ENCODE results near the gene TMEM135. TPM values are rescaled to one million over a fixed set of nuclear protein-coding genes. Genes with fewer than 3 reads are reported as not detected.

Gene TMEM135
- total and polyA plus RNA-seq, 2 donors from 2014 or later = 12.0 to 24.6 TPM

GRCh38 chr11:87306262-87306851 is 268.6 kb downstream of the TMEM135 start:
- H3K9me3 ChIP-seq (ENCODE audit: control insufficient read depth in 2 of 3, insufficient read depth in 1 of 3, low read length in 3 of 3) = no peaks in the 10 kb centered on the region
- DNase-seq = no peak
- no peak for TF ChIP-seq CTCF (IDR thresholded peaks at IDR 0.05; ENCODE audit: borderline replicate concordance, extremely low read depth, insufficient read depth)
- H3K4me3 ChIP-seq (ENCODE audit: low read length in 3 of 3) = no peak overlapping the region
- H3K4me1 ChIP-seq (ENCODE audit: control insufficient read depth in 2 of 3, insufficient read depth in 2 of 3, low read depth in 1 of 3, low read length in 3 of 3) = peaks cover 0 to 7% (median 4%) of the 10 kb centered on the region in 3 donors
- H3K27ac ChIP-seq (ENCODE audit: low read depth in 2 of 2, low read length in 2 of 2) = no peak overlapping the region
- no peaks in the 10 kb centered on the region for H3K36me3 ChIP-seq (ENCODE audit: control insufficient read depth in 2 of 3, insufficient read depth in 3 of 3, low read length in 3 of 3)
- H3K9ac ChIP-seq (ENCODE audit: low read length in 3 of 3) = no peak overlapping the region
- H3K27me3 ChIP-seq (ENCODE audit: control insufficient read depth, insufficient read depth, low read length) = no peaks in the 10 kb centered on the region
- peak; percentile 30 for FAIRE-seq
- intact Hi-C loops (cut with DNase I) = no loop called here

- no peak overlapping the region for H3K27ac ChIP-seq (ENCODE audit: low read depth in 2 of 2, low read length in 2 of 2)
- H3K9ac ChIP-seq (ENCODE audit: low read length in 3 of 3) = no peak overlapping the region
- no peak for TF ChIP-seq CTCF (IDR thresholded peaks at IDR 0.05; ENCODE audit: borderline replicate concordance, extremely low read depth, insufficient read depth)
- FAIRE-seq = no peak
- no peak overlapping the region for H3K4me3 ChIP-seq (ENCODE audit: low read length in 3 of 3)
- no peak for DNase-seq
- H3K36me3 ChIP-seq (ENCODE audit: control insufficient read depth in 2 of 3, insufficient read depth in 3 of 3, low read length in 3 of 3) = no peaks in the 10 kb centered on the region
- intact Hi-C loops (cut with DNase I) = no loop called here
- no peaks in the 10 kb centered on the region for H3K9me3 ChIP-seq (ENCODE audit: control insufficient read depth in 2 of 3, insufficient read depth in 1 of 3, low read length in 3 of 3)
- H3K27me3 ChIP-seq (ENCODE audit: control insufficient read depth, insufficient read depth, low read length) = no peaks in the 10 kb centered on the region
- peaks cover 0 to 7% (median 4%) of the 10 kb centered on the region in 3 donors for H3K4me1 ChIP-seq (ENCODE audit: control insufficient read depth in 2 of 3, insufficient read depth in 2 of 3, low read depth in 1 of 3, low read length in 3 of 3)
Observed at GRCh38 chr11:87307101-87307500, 269.4 kb downstream of the TMEM135 start.

GRCh38 chr11:87315229-87315628 is 277.5 kb downstream of the TMEM135 start:
- H3K36me3 ChIP-seq (ENCODE audit: control insufficient read depth in 2 of 3, insufficient read depth in 3 of 3, low read length in 3 of 3) = no peaks in the 10 kb centered on the region
- H3K4me1 ChIP-seq (ENCODE audit: control insufficient read depth in 2 of 3, insufficient read depth in 2 of 3, low read depth in 1 of 3, low read length in 3 of 3) = no peaks in the 10 kb centered on the region
- DNase-seq (no peak), FAIRE-seq (no peak)
- no peak for TF ChIP-seq CTCF (IDR thresholded peaks at IDR 0.05; ENCODE audit: borderline replicate concordance, extremely low read depth, insufficient read depth)
- H3K4me3 ChIP-seq (ENCODE audit: low read length in 3 of 3) = no peak overlapping the region
- no peak overlapping the region for H3K9ac ChIP-seq (ENCODE audit: low read length in 3 of 3)
- H3K27me3 ChIP-seq (ENCODE audit: control insufficient read depth, insufficient read depth, low read length) = no peaks in the 10 kb centered on the region
- intact Hi-C loops (cut with DNase I) = no loop called here
- no peaks in the 10 kb centered on the region for H3K9me3 ChIP-seq (ENCODE audit: control insufficient read depth in 2 of 3, insufficient read depth in 1 of 3, low read length in 3 of 3)
- H3K27ac ChIP-seq (ENCODE audit: low read depth in 2 of 2, low read length in 2 of 2) = no peak overlapping the region

DNA sequence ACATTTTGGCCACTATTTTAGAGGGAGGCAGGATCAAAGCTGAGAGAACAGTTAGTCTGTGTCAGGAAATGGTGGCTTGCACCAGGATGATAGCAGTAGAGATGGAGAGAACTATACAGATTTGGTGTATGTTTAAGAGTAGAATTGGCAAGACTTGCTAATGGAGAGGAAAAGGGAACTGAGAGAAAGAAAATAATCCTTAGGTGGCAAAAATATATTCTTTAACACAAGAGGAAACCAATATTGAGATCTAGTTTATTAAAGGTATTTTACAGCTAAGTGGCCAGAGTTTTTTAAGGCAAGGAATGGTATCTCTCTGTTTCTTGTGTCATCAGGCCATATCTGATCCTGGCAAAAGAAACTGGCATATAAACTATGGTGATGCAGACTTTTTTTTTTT is 278.8 kb downstream of the TMEM135 start:
- Histone ChIP-seq H3K4me1 (ENCODE audit: control insufficient read depth in 2 of 3, insufficient read depth in 2 of 3, low read depth in 1 of 3, low read length in 3 of 3) (no peaks in the 10 kb centered on the region), H3K27ac (ENCODE audit: low read depth in 2 of 2, low read length in 2 of 2) (no peak overlapping the region), H3K9ac (ENCODE audit: low read length in 3 of 3) (no peak overlapping the region), H3K27me3 (ENCODE audit: control insufficient read depth, insufficient read depth, low read length) (no peaks in the 10 kb centered on the region), H3K9me3 (ENCODE audit: control insufficient read depth in 2 of 3, insufficient read depth in 1 of 3, low read length in 3 of 3) (no peaks in the 10 kb centered on the region), H3K4me3 (ENCODE audit: low read length in 3 of 3) (no peak overlapping the region), H3K36me3 (ENCODE audit: control insufficient read depth in 2 of 3, insufficient read depth in 3 of 3, low read length in 3 of 3) (peaks cover 0 to 3% (median 0%) of the 10 kb centered on the region in 3 donors)
- FAIRE-seq = no peak
- no peak for TF ChIP-seq CTCF (IDR thresholded peaks at IDR 0.05; ENCODE audit: borderline replicate concordance, extremely low read depth, insufficient read depth)
- intact Hi-C loops (cut with DNase I) = no loop called here
- DNase-seq = no peak

All from kidney (tissue), 14 donors.